ENCODE measurements around the gene PNMT. TPM values are rescaled to one million over a fixed set of nuclear protein-coding genes. Genes with fewer than 3 reads are reported as not detected.
"Not testable (repeated sequence)": the region's sequence is repeated elsewhere in the genome, so short reads cannot be mapped to it uniquely, and the experiment has no call there.

The PNMT gene
- polyA plus RNA-seq, 1 experiment = not detected

DNA sequence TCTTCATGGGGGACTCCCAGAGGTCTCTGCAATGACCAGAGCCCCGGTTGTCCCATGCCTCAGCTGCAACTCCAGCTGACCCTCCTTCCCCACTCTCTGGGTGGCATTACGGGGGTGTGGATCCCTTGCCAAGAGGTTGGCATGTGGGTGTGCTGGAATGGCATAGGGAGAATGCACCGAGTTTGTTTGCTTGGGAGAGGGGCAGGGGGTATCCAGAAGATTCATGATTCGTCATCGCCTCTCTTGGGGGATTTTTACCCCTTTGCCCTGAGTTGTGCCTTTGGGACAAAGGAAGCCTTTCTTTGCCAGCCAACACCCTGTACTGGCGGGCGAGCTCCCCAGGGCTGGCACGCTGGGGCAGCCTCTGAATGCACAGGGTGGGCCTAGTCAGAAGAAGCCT is 38.1 kb downstream of the PNMT start:
- CTCF ChIA-PET = no interaction called here

DNA sequence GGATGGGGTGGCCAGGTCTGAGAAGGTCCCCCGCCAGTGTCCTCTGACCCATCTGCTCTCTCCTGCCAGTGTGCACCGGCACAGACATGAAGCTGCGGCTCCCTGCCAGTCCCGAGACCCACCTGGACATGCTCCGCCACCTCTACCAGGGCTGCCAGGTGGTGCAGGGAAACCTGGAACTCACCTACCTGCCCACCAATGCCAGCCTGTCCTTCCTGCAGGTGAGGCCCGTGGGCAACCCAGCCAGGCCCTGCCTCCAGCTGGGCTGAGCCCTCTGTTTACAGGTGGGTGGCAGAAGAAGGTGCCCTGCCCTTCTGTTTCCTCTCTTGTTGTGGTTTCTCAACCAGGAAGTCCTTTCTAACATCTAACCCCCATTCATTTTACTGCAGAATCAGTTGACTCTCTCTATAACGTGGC is 38.7 kb downstream of the PNMT start:
- TF ChIP-seq, protein P1, sequence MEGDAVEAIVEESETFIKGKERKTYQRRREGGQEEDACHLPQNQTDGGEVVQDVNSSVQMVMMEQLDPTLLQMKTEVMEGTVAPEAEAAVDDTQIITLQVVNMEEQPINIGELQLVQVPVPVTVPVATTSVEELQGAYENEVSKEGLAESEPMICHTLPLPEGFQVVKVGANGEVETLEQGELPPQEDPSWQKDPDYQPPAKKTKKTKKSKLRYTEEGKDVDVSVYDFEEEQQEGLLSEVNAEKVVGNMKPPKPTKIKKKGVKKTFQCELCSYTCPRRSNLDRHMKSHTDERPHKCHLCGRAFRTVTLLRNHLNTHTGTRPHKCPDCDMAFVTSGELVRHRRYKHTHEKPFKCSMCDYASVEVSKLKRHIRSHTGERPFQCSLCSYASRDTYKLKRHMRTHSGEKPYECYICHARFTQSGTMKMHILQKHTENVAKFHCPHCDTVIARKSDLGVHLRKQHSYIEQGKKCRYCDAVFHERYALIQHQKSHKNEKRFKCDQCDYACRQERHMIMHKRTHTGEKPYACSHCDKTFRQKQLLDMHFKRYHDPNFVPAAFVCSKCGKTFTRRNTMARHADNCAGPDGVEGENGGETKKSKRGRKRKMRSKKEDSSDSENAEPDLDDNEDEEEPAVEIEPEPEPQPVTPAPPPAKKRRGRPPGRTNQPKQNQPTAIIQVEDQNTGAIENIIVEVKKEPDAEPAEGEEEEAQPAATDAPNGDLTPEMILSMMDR (IDR thresholded peaks at IDR 0.05; ENCODE audit: low read depth, low read length) = no peak
- H3K4me3 ChIP-seq (ENCODE audit: low read depth, low read length) = no peak overlapping the region
- no peak overlapping the region for H3K27ac ChIP-seq (ENCODE audit: low read depth, low read length)
- no peak for DNase-seq (ENCODE audit: low read depth, low spot score)
- H3K9me3 ChIP-seq (ENCODE audit: control insufficient read depth, insufficient read depth, low read length) = no peaks in the 10 kb centered on the region
- ChIA-PET CTCF (no interaction called here), POLR2A (interaction anchor here (0.7 kb wide), 1 partner anchor 23 kb away, joined by 4 read pairs; the partner anchor contains the start of gene MIEN1)
- H3K27me3 ChIP-seq (ENCODE audit: control insufficient read depth, insufficient read depth, low read length) = no peaks in the 10 kb centered on the region

More for the DNA sequence above, 38.1 kb downstream of the PNMT start:
- H3K27ac ChIP-seq (ENCODE audit: low read depth, low read length) = no peak overlapping the region
- H3K9me3 ChIP-seq (ENCODE audit: control insufficient read depth, insufficient read depth, low read length) = no peaks in the 10 kb centered on the region
- no peaks in the 10 kb centered on the region for H3K27me3 ChIP-seq (ENCODE audit: control insufficient read depth, insufficient read depth, low read length)
- POLR2A ChIA-PET = no interaction called here
- no peak for DNase-seq (ENCODE audit: low read depth, low spot score)
- TF ChIP-seq, protein P1 (IDR thresholded peaks at IDR 0.05; ENCODE audit: low read depth, low read length) = no peak
- H3K4me3 ChIP-seq (ENCODE audit: low read depth, low read length) = no peak overlapping the region

DNA sequence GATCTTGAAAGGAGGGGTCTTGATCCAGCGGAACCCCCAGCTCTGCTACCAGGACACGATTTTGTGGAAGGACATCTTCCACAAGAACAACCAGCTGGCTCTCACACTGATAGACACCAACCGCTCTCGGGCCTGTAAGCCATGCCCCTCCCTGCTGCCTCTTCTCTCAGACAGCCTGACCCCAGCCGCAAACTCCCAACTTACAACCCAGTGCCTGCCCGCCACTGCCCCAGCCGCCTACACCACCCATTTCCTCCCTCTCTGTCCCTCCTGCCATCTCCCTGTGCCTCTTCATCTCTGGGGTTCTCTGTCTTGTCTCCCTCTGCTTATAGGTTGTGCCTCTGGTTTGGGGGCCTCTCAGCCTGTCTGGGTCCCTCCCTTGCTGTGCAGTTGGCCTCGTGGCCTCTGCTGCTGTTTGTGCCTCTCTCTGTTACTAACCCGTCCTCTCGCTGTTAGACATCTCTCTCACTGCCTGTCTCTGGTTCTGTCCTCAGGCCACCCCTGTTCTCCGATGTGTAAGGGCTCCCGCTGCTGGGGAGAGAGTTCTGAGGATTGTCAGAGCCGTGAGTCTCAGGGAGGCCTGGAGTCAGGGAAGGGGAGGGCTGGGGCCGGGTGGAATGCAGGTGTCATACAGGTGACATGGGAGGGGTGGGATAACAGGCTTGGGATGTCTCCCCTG is 41.2 kb downstream of the PNMT start:
- Histone ChIP-seq H3K27ac (ENCODE audit: low read depth, low read length) (no peak overlapping the region), H3K4me3 (ENCODE audit: low read depth, low read length) (no peak overlapping the region), H3K9me3 (ENCODE audit: control insufficient read depth, insufficient read depth, low read length) (no peaks in the 10 kb centered on the region), H3K27me3 (ENCODE audit: control insufficient read depth, insufficient read depth, low read length) (no peaks in the 10 kb centered on the region)
- POLR2A ChIA-PET = no interaction called here
- TF ChIP-seq, protein P1 (IDR thresholded peaks at IDR 0.05; ENCODE audit: low read depth, low read length) = no peak
- CTCF ChIA-PET = interaction anchor here (1.4 kb wide), 1 partner anchor 88 kb away, joined by 3 read pairs; no protein-coding TSS in a partner anchor
- DNase-seq (ENCODE audit: low read depth, low spot score) = no peak

DNA sequence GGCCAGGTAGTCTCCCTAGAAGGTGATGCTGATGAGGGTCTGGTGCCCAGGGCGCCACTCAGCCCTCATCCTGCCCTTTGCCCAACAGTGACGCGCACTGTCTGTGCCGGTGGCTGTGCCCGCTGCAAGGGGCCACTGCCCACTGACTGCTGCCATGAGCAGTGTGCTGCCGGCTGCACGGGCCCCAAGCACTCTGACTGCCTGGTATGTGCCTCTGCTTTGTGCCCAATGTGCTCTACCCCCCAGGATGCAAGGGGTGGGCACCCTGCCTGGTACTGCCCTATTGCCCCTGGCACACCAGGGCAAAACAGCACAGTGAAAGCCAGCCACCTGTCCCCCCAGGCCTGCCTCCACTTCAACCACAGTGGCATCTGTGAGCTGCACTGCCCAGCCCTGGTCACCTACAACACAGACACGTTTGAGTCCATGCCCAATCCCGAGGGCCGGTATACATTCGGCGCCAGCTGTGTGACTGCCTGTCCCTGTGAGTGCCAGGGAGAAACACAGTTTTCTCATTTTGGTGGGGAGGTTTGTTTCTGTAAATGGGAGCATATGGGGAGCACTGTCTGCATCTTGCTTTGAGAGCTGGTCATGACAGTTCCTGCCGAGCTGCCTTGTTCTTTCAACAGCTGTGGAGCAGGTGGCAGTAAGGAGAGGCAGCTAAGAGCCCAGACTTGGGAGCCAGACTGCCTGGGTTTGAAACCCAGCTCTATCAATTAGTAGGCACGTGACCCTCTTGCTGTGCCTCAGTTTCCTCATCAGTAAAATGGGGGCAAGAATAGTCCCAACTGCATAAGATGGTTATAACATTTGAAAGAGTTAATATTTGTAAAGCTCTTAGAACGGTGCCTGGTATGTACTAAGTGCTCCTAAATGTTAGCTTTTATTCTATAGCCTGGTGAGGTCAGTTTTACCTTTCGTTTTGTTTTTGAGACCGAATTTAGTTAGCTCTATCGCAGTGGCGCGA is 42.0 kb downstream of the PNMT start:
- TF ChIP-seq, protein P1 (IDR thresholded peaks at IDR 0.05; ENCODE audit: low read depth, low read length) = no peak
- Histone ChIP-seq H3K27ac (ENCODE audit: low read depth, low read length) (no peak overlapping the region), H3K4me3 (ENCODE audit: low read depth, low read length) (no peak overlapping the region), H3K27me3 (ENCODE audit: control insufficient read depth, insufficient read depth, low read length) (no peaks in the 10 kb centered on the region), H3K9me3 (ENCODE audit: control insufficient read depth, insufficient read depth, low read length) (no peaks in the 10 kb centered on the region)
- no peak for DNase-seq (ENCODE audit: low read depth, low spot score)
- POLR2A ChIA-PET = interaction anchor here (1.2 kb wide), 1 partner anchor 10 kb away, joined by 5 read pairs; the partner anchor contains the start of gene ERBB2
- CTCF ChIA-PET = interaction anchor here (1.1 kb wide), 1 partner anchor 20 kb away, joined by 8 read pairs; the partner anchor contains the start of gene MIEN1

DNA sequence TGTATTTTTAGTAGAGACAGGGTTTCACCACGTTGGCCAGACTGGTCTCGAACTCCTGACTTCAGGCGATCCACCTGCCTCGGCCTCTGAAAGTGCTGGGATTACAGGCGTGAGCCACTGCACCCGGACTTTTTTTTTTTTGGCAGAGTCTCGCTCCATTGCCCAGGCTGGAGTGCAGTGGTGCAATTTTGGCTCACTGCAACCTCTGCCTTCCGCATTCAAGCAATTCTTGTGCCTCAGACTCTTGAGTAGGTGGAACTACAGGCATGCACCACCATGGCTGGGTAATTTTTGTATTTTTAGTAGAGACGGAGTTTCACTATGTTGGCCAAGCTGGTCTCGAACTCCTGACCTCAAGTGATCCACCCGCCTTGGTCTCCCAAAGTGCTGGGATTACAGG is 42.8 kb downstream of the PNMT start:
- CTCF ChIA-PET = interaction anchor here (1.1 kb wide), 1 partner anchor 19 kb away, joined by 8 read pairs; the partner anchor contains the start of gene MIEN1
- not testable (repeated sequence) for H3K4me3 ChIP-seq (ENCODE audit: low read depth, low read length); H3K9me3 ChIP-seq (ENCODE audit: control insufficient read depth, insufficient read depth, low read length); H3K27ac ChIP-seq (ENCODE audit: low read depth, low read length); H3K27me3 ChIP-seq (ENCODE audit: control insufficient read depth, insufficient read depth, low read length); DNase-seq (ENCODE audit: low read depth, low spot score)
- POLR2A ChIA-PET = interaction anchor here (1.2 kb wide), 1 partner anchor 11 kb away, joined by 5 read pairs; the partner anchor contains the start of gene ERBB2

Data from AG04450 (cell line).